Measurements from ENCODE around the gene AP3S1.
"Not testable (repeated sequence)": the region's sequence is repeated elsewhere in the genome, so short reads cannot be mapped to it uniquely, and the experiment has no call there.

AP3S1 gene

GRCh38 chr5:115875447-115875846, 33.7 kb downstream of the AP3S1 start:
- DNase-seq, result no peak

GRCh38 chr5:115877342-115877741, 35.6 kb downstream of the AP3S1 start:
- DNase-seq, result not testable (repeated sequence)

- not testable (repeated sequence) for DNase-seq
Measured at GRCh38 chr5:115882434-115882833, 40.7 kb downstream of the AP3S1 start.

GRCh38 chr5:115884704-115885103, 43.0 kb downstream of the AP3S1 start:
- DNase-seq, result no peak

GRCh38 chr5:115885208-115885607, 43.5 kb downstream of the AP3S1 start:
- not testable (repeated sequence) for DNase-seq

- no peak for DNase-seq
Measured at GRCh38 chr5:115888027-115888426, 46.3 kb downstream of the AP3S1 start.

GRCh38 chr5:115892021-115892420, 50.3 kb downstream of the AP3S1 start:
- no peak for DNase-seq

- DNase-seq, result no peak
Measured at GRCh38 chr5:115894342-115894741, 52.6 kb downstream of the AP3S1 start.

- no peak for DNase-seq
Measured at GRCh38 chr5:115895821-115896220, 54.1 kb downstream of the AP3S1 start.

GRCh38 chr5:115898656-115899055, 56.9 kb downstream of the AP3S1 start:
- DNase-seq, result no peak

- no peak for DNase-seq
Measured at GRCh38 chr5:115907177-115907576, 65.4 kb downstream of the AP3S1 start.

GRCh38 chr5:115913623-115914400, 72.1 kb downstream of the AP3S1 start:
- DNase-seq, result not testable (repeated sequence)

GRCh38 chr5:115920171-115920725, 78.5 kb downstream of the AP3S1 start:
- no peak for DNase-seq

- DNase-seq, result not testable (repeated sequence)
Measured at GRCh38 chr5:115928578-115929407, 87.1 kb downstream of the AP3S1 start.

GRCh38 chr5:115930171-115930570, 88.4 kb downstream of the AP3S1 start:
- DNase-seq, result not testable (repeated sequence)

GRCh38 chr5:115930630-115931337, 89.0 kb downstream of the AP3S1 start:
- no peak for DNase-seq

GRCh38 chr5:115932991-115933390, 91.3 kb downstream of the AP3S1 start:
- no peak for DNase-seq

GRCh38 chr5:115934388-115934974, 92.7 kb downstream of the AP3S1 start:
- no peak for DNase-seq

GRCh38 chr5:115936031-115936430, 94.3 kb downstream of the AP3S1 start:
- DNase-seq, result no peak

- no peak for DNase-seq
Measured at GRCh38 chr5:115939059-115939458, 97.3 kb downstream of the AP3S1 start.

GRCh38 chr5:115940080-115940810, 98.5 kb downstream of the AP3S1 start:
- no peak for DNase-seq

All from T1000 (cell line).